ENCODE data around the gene MRM1. TPM values are rescaled to one million over a fixed set of nuclear protein-coding genes. Genes with fewer than 3 reads are reported as not detected.

MRM1 gene
- total RNA-seq, 3 donors from 2014 or later (not counting 1 experiment from before 2014, with no cell fraction given) = 1.3 to 2.8 (median 1.7) TPM

GRCh38 chr17:36655726-36656125 lies 54.3 kb downstream of the MRM1 start:
- peaks cover 11% of the 10 kb centered on the region for H3K4me1 ChIP-seq (ENCODE audit: control insufficient read depth, insufficient read depth, low read length)
- H3K9me3 ChIP-seq (ENCODE audit: control insufficient read depth, insufficient read depth, low read length) = no peaks in the 10 kb centered on the region
- Mint-ChIP-seq H3K4me1 (peaks cover 0 to 10% of the 10 kb centered on the region in 2 donors), H3K27ac (no peak overlapping the region), H3K36me3 (no peaks in the 10 kb centered on the region), H3K9me3 (no peaks in the 10 kb centered on the region), H3K27me3 (ENCODE audit: low read depth in 2 of 2) (peaks cover 40 to 58% of the 10 kb centered on the region in 2 donors), H3K4me3 (no peak overlapping the region)
- ATAC-seq = no peak
- H3K27me3 ChIP-seq (ENCODE audit: control insufficient read depth, insufficient read depth, low read length) = peaks cover 12% of the 10 kb centered on the region
- TF ChIP-seq, protein P1, sequence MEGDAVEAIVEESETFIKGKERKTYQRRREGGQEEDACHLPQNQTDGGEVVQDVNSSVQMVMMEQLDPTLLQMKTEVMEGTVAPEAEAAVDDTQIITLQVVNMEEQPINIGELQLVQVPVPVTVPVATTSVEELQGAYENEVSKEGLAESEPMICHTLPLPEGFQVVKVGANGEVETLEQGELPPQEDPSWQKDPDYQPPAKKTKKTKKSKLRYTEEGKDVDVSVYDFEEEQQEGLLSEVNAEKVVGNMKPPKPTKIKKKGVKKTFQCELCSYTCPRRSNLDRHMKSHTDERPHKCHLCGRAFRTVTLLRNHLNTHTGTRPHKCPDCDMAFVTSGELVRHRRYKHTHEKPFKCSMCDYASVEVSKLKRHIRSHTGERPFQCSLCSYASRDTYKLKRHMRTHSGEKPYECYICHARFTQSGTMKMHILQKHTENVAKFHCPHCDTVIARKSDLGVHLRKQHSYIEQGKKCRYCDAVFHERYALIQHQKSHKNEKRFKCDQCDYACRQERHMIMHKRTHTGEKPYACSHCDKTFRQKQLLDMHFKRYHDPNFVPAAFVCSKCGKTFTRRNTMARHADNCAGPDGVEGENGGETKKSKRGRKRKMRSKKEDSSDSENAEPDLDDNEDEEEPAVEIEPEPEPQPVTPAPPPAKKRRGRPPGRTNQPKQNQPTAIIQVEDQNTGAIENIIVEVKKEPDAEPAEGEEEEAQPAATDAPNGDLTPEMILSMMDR (IDR thresholded peaks at IDR 0.05) = no peak
- no peak overlapping the region for H3K27ac ChIP-seq (ENCODE audit: low read length)
- DNase-seq = no peak
- WGBS (ENCODE audit: insufficient coverage) = 100% methylated on average over 2 of the region's 7 CpGs
- H3K36me3 ChIP-seq (ENCODE audit: control insufficient read depth, insufficient read depth, low read length) = no peaks in the 10 kb centered on the region
- H3K4me3 ChIP-seq (ENCODE audit: low read length) = no peak overlapping the region
- intact Hi-C loops (cut with micrococcal nuclease) = no loop called here

DNA sequence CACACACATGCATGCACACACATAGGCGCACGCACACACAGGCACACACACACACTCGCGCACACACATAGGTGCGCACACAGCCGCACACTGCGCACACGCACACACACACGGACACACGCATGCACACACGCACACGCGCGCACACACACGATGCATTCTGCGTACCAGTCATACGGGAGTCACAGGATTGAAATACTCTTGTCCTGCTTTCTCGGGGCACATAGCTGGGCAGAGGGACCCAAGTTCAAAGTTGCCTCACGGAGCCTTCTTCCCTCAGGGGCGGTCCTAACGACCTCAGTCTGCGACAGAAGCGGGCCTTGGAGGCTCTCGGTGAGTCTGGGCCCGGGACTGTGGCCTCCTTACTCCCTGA lies 56.0 kb downstream of the MRM1 start:
- Histone ChIP-seq H3K27me3 (ENCODE audit: control insufficient read depth, insufficient read depth, low read length) (peaks cover 12% of the 10 kb centered on the region), H3K9me3 (ENCODE audit: control insufficient read depth, insufficient read depth, low read length) (no peaks in the 10 kb centered on the region), H3K4me3 (ENCODE audit: low read length) (no peak overlapping the region), H3K27ac (ENCODE audit: low read length) (no peak overlapping the region), H3K36me3 (ENCODE audit: control insufficient read depth, insufficient read depth, low read length) (no peaks in the 10 kb centered on the region), H3K4me1 (ENCODE audit: control insufficient read depth, insufficient read depth, low read length) (peaks cover 11% of the 10 kb centered on the region)
- no peak overlapping the region for H3K27ac Mint-ChIP-seq
- no peaks in the 10 kb centered on the region for H3K36me3 Mint-ChIP-seq
- ATAC-seq (no peak), DNase-seq (no peak)
- H3K4me1 Mint-ChIP-seq = peaks cover 0 to 5% of the 10 kb centered on the region in 2 donors
- peak overlapping the region; percentile 72 for H3K4me3 Mint-ChIP-seq
- peaks cover 35 to 42% of the 10 kb centered on the region in 2 donors for H3K27me3 Mint-ChIP-seq (ENCODE audit: low read depth in 2 of 2)
- TF ChIP-seq, protein P1 (IDR thresholded peaks at IDR 0.05) = no peak
- intact Hi-C loops (cut with micrococcal nuclease) = no loop called here
- H3K9me3 Mint-ChIP-seq = no peaks in the 10 kb centered on the region
- 63% methylated on average over 25 of the region's 25 CpGs for WGBS (ENCODE audit: insufficient coverage)

GRCh38 chr17:36657763-36658490 lies 56.5 kb downstream of the MRM1 start:
- H3K27me3 ChIP-seq (ENCODE audit: control insufficient read depth, insufficient read depth, low read length) = peaks cover 12% of the 10 kb centered on the region

More at GRCh38 chr17:36657763-36658490, 56.5 kb downstream of the MRM1 start:
- Mint-ChIP-seq H3K4me1 (peaks cover 0 to 5% of the 10 kb centered on the region in 2 donors), H3K4me3 (peak overlapping the region; percentile 77), H3K27ac (no peak overlapping the region), H3K27me3 (ENCODE audit: low read depth in 2 of 2) (peaks cover 36 to 42% of the 10 kb centered on the region in 2 donors), H3K9me3 (no peaks in the 10 kb centered on the region), H3K36me3 (no peaks in the 10 kb centered on the region)
- intact Hi-C loops (cut with micrococcal nuclease) = no loop called here
- no peaks in the 10 kb centered on the region for H3K36me3 ChIP-seq (ENCODE audit: control insufficient read depth, insufficient read depth, low read length)
- WGBS (ENCODE audit: insufficient coverage) = 10% methylated on average over 57 of the region's 57 CpGs
- peaks cover 11% of the 10 kb centered on the region for H3K4me1 ChIP-seq (ENCODE audit: control insufficient read depth, insufficient read depth, low read length)
- TF ChIP-seq, protein P1 (IDR thresholded peaks at IDR 0.05) = no peak
- H3K4me3 ChIP-seq (ENCODE audit: low read length) = no peak overlapping the region
- DNase-seq = peak in 1 of 2 donors; percentile 29
- H3K9me3 ChIP-seq (ENCODE audit: control insufficient read depth, insufficient read depth, low read length) = no peaks in the 10 kb centered on the region
- ATAC-seq = peak in 1 of 3 donors; percentile 61
- no peak overlapping the region for H3K27ac ChIP-seq (ENCODE audit: low read length)

Other genes with a start within 250 kb of the MRM1 start
- gene TBC1D3H, start 213.1 kb upstream of the MRM1 start, total RNA-seq = not detected
- 10 to 100 TPM; 27.1 to 41.3 (median 36.6) TPM for gene ZNHIT3, start 114.9 kb upstream of the MRM1 start, total RNA-seq
- gene MYO19, start 66.7 kb upstream of the MRM1 start, total RNA-seq = 100 to 1,000 TPM in 2 of 3 donors, 10 to 100 TPM in 1; 84.2 to 119 (median 104) TPM
- 1 to 10 TPM; 4.6 to 8.3 (median 5.0) TPM for gene PIGW, start 66.6 kb upstream of the MRM1 start, total RNA-seq
- gene GGNBP2, start 56.7 kb upstream of the MRM1 start, total RNA-seq = 100 to 1,000 TPM; 183 to 233 (median 197) TPM
- gene DHRS11, start 9.7 kb upstream of the MRM1 start, total RNA-seq = 1 to 10 TPM; 2.7 to 6.0 (median 4.9) TPM

Measured in natural killer cell (primary cell).